Measurements from ENCODE around the gene RPS16. TPM values are rescaled to one million over a fixed set of nuclear protein-coding genes. Genes with fewer than 3 reads are reported as not detected.

Gene RPS16
- total RNA-seq, 1 experiment from 2014 or later: 66.0 TPM

DNA sequence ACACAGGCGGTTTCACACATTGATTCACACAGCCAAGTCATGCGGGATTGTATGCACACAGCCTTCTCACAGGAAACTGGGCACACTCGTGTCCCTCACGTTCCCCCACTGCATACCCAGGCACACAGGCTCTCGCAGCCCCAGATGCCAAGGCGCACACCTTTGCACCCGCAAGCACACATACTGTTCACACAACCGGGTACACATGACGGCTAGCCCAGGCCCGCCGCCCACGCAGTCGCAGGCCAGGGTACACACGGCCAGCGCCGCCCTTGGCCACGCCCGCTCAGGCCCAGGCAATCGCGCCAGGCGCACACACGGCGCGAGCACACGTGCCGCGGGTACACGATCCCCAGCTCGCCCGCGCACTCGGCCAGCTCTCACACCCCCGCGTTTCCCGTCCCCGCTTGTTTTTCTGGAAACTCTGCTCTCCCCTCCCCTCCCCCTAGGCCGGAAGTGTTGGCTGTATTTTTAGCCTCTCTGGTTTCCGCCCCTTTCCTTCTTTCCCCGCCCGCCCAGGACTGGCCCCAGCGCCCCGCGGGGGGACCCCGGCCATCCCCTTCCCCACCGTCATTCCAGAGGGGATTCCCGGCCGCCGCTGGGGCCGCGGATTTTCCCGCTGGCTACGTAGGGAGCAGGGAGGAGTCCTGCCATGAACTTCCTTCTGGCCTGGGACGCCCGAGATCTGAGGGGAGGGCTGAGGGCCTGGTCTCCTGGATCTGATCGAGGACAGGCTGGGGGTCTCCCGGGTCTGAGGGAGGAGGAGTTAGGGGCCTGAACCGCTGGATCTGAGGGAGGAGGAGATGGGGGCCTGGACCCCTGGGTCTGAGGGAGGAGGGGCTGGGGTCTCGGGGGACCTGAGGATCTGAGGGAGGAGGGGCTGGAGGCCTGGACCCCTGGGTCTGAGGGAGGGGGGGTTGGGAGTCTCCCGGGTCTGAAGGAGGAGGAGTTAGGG, 33.1 kb downstream of the RPS16 start:
- in situ Hi-C loops (cut with HindIII; ENCODE audit: low pct_unique_long_range_greater_than_20kb, low sequenced_read_pairs): no loop called here
- DNase-seq (ENCODE audit: low read depth, low spot score): peak; percentile 53

- in situ Hi-C loops (cut with HindIII; ENCODE audit: low pct_unique_long_range_greater_than_20kb, low sequenced_read_pairs): no loop called here
- no peak for DNase-seq (ENCODE audit: low read depth, low spot score)
Observed at GRCh38 chr19:39401549-39402345, 34.0 kb downstream of the RPS16 start.

- DNase-seq (ENCODE audit: low read depth, low spot score): no peak
- in situ Hi-C loops (cut with HindIII; ENCODE audit: low pct_unique_long_range_greater_than_20kb, low sequenced_read_pairs): no loop called here
Observed at GRCh38 chr19:39401070-39401548, 34.6 kb downstream of the RPS16 start.

GRCh38 chr19:39400061-39400460, 35.7 kb downstream of the RPS16 start:
- in situ Hi-C loops (cut with HindIII; ENCODE audit: low pct_unique_long_range_greater_than_20kb, low sequenced_read_pairs): no loop called here
- no peak for DNase-seq (ENCODE audit: low read depth, low spot score)

DNA sequence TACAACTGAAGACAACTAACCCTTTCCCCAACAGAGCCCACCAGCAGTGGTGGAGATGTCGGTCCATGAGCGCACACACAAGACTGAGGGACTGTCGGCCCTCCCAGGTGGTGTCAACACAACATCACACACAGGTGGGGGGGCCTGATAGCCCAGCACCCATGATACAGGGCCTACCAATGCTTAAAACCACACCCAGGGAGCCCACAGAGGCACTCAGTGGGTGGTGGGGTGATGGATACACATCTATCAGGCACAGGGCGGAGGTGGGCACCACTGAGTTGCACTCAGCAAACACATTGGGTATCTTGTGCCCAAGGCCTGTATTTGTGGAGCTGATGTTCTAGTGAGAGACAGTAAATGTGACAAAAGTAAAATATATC, 36.1 kb downstream of the RPS16 start:
- DNase-seq (ENCODE audit: low read depth, low spot score): no peak
- in situ Hi-C loops (cut with HindIII; ENCODE audit: low pct_unique_long_range_greater_than_20kb, low sequenced_read_pairs): no loop called here

DNA sequence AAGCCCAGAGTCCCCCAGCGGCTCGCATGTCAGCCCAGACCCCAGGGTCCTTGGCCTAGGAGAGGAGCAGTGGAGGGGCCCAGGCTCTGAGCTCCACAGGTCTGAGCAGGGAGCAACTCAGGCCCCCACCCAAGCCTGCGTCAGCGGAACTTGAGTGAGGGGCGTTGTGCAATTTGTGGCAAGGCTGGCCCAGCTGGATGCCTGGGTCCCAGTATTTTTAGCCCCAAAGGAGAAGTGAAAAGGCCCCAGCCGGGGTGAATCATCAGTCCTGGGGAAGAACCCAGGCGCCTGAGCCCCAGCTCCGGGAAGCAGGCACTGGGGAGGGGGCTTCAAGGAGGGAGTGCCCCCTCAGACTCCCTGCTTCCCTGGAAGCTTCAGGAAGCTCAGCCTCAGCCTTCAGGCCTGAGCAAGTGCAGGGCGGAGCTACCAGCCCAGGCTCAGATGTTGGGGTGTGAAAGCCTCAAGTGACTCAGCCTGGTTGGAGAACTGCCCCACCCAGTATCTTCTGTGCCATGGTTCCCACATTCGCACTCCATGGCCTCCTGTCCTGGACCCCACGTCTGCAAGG, 37.4 kb downstream of the RPS16 start:
- in situ Hi-C loops (cut with HindIII; ENCODE audit: low pct_unique_long_range_greater_than_20kb, low sequenced_read_pairs): no loop called here
- no peak for DNase-seq (ENCODE audit: low read depth, low spot score)

DNA sequence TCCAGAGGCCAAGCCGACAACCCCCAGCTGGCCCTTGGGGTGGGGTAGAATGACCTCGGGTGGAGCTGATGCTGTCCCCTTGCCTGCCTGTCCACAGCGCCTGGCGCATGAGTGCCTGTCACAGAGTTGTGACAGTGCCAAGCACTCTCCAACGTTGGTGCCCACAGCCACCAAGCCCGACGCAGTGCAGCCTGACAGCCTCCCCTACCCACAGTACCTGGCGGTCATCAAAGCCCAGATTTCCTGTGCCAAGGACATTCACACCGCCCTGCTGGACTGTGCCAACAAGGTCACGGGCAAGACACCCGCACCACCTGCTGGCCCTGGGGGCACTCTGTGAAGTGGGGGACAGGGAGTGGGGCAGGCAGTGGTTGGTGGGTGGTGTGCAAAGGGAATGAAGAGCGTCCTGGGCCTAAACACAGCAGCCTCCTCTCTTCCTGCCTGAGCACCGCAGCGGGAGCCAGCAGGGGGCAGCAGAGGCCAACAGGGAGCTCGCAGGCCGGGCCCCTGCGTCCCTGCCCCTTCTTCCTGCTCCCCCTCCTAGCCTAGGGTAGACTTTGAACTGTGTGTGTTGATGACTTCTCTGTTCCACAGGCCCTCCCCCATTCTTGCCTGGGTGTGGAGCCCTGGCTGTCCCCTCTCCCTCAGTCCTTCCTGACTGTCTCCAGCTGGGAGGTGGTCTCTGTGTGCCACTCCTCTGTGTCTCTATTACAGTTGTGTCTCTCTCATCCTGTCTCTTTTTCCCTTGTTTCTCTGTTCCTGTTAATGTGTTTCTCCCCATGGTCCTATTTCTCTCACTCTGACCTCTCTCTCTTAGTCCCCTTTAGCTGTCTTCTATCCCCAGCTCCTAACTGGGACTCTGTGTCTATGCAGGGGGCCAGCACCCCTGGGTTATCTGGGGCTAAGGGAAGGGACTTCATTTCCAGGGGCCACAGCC, 38.1 kb downstream of the RPS16 start:
- peak; percentile 81 for DNase-seq (ENCODE audit: low read depth, low spot score)
- in situ Hi-C loops (cut with HindIII; ENCODE audit: low pct_unique_long_range_greater_than_20kb, low sequenced_read_pairs): no loop called here

DNA sequence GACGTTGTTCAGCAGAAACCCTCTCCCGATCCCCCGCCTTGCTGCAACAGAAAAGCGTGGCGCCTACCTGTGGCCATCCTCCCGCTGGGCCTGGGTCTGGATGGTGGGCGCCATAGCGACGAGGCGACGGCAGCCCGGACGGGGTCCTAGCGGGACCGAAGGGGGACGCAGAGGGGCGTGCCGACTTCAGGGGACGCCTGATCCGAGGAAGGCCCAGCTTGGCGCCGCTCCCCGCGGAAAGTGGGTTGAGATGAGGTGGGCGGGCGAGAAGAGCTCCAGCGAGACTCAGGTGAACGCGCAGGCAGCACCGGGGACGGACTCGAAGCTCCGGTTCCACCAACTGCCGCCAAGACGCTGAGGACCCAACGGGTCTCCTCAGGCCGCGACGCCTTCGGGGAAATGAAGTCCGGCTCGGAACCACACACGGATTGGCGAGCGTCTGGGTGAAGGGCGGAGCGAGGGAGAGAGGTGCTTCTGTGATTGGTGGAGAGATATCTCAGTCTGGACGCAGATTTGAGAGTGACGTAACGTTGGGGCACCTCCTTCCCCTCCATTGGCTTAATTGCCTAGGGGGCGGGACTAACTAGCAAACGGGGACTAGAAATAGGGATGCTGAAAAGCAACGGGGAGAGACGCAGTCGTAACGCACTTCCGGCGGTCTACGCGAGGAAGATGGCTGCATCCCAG, 44.9 kb downstream of the RPS16 start, which contains the start of the genes MED29 and PAF1:
Gene MED29, plus strand, starts transcription at position 628 of the 687 bp plus-strand sequence. Its CDS starts 45 bp downstream, at position 673.
Gene PAF1, minus strand, starts transcription at position 356 of the 687 bp plus-strand sequence. Its CDS starts 242 bp downstream, at position 114.
- in situ Hi-C loops (cut with HindIII; ENCODE audit: low pct_unique_long_range_greater_than_20kb, low sequenced_read_pairs): no loop called here
- peak; percentile 100 for DNase-seq (ENCODE audit: low read depth, low spot score)

- DNase-seq (ENCODE audit: low read depth, low spot score): no peak
- in situ Hi-C loops (cut with HindIII; ENCODE audit: low pct_unique_long_range_greater_than_20kb, low sequenced_read_pairs): no loop called here
Observed at GRCh38 chr19:39390451-39390750, 45.3 kb downstream of the RPS16 start.

DNA sequence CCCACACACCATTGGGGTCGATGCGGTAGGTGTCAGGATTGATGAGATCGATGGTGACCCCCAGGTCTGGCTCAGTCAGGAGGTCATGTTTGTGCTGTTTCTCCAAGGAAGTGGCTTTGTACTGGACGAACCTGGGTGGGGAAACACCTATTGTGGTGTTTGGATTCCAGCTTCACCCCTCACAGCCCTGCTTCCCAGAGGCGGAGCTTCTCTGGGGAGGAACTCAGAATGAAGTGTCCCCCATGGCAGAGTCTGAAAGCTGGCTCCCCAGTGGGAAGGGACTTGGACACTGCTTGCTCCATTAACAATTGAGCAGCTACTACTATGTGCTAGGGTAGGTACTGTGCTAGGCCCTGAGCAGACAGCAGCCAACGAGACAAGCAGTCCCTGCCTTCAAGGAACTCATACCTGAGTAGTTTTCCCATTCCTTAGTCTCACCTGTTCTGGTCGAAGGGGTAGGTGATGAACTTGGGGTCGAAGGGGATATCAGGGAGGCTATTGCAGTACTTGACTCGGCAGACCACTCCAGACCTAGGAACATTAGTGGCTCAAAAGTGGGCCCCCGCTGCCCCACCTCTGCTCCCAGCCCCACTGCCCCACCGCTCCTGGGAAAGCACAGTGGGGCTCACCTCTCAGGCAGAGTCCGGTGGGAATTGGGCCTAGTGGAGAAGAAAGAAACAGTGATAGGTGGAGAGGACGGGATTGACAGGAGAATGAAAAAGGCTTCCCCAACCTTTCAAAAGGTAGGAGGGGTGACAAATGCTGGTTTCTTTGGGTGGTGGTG, 45.9 kb downstream of the RPS16 start:
- in situ Hi-C loops (cut with HindIII; ENCODE audit: low pct_unique_long_range_greater_than_20kb, low sequenced_read_pairs): no loop called here
- DNase-seq (ENCODE audit: low read depth, low spot score): no peak

DNA sequence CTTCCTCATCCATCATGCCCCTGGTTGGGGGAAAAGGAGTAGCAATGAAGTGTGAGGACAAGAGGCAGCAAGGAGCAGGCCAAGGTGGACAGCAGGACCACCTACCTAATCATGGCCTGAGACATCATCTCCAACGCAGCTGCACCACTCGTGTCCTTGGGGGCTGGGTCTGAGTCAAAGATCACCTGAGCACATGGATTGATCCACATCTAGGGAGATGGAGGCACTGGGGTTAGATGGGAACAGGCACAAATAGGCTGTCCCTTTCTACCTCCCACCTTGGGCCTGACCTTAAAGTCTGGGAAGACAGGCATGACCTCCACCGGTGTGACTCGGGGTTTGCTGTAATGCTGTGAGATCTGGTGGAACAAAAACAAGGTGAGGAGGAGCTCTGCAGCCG, 47.1 kb downstream of the RPS16 start:
- no peak for DNase-seq (ENCODE audit: low read depth, low spot score)
- in situ Hi-C loops (cut with HindIII; ENCODE audit: low pct_unique_long_range_greater_than_20kb, low sequenced_read_pairs): no loop called here

DNA sequence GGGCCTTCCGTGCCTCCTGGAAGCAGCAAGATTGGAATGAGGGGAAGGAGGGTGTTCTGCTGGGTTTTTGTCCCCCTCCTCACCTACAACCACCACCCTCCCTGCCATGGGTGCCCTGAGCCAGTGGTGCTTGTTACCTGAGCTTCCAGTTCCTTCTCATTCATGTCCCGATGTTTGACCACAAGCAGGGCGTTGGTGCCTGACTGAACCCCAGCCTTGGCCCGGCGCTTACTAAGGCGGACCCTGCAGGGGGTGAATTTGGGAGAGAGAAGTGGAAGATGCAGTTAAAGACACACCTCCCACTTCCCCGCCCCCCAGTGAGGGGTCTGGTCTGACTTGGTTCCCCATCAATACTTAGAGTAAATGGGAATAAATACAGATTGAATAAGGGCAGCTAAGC, 49.2 kb downstream of the RPS16 start:
- DNase-seq (ENCODE audit: low read depth, low spot score): no peak
- in situ Hi-C loops (cut with HindIII; ENCODE audit: low pct_unique_long_range_greater_than_20kb, low sequenced_read_pairs): no loop called here

DNA sequence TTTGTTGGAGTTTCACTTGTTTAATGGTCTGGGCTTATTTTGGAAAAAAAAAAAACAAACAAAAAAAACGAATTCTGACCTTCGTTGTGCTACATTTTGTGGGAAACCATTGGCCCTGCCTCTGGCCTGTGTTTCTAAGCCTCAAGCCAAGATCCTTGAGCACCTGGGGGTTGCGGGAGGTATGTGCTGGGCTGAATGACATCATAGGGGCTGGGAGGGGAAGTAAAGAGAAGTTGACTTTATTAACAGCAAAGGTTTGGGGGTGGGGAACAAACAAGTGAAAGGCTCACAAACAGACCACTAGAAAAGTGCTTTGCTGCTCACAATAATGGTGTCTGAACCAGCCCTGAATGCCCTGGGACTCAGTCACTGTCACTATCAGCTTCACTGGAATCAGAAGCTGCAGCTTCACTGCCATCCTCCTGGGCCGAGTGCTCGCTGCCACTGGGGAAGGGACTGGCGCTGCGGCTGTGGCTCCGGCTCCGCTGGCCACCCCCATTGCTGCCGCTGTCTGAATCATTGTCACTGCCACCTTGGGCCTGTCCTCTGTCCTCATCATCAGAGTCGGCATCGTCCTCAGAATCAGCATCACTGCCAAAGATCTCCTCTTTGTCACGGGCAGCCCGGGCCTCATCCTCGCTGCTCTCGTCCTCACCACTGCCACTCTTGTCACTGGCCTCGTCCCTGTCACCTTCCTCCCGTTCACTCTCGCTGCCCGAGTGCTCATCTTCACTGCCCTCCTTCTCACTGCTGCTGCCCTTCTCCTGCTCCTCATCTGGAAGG, 49.9 kb downstream of the RPS16 start:
- DNase-seq (ENCODE audit: low read depth, low spot score): no peak
- in situ Hi-C loops (cut with HindIII; ENCODE audit: low pct_unique_long_range_greater_than_20kb, low sequenced_read_pairs): no loop called here

DNA sequence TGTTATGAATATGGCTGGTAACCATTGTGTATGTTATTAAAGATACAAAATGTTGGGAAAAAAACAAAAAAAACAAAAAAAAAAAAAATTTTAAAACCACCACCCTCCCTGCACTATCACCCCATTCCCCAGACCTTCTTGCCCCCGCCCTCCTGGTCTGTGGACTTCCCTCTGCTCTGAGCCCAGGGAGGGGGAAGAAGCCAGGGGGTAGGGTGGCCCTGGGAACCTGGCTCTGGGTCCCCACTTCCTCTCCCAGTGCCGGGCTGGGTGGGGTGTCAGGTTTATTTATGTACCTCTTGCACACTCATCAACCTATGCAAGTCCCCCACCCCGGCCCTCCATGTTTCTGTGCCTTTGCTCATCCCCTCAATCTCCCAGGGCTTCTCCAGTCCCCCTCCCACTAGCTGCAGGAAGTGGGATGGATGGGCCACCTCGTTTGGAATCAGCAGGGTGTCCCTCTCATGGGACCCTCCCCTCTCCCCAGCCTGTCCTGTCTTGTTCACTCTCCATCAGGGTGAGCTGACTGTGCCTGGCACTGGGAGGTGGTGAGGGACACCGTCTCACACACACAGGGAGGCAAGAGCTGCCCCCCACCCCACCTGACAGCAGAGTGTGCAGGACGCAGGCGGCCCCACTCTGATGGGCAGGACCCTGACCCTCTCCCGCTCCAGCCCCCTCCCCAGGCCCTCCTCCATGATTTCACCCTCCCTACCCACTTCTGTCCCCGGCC, 50.7 kb downstream of the RPS16 start:
- in situ Hi-C loops (cut with HindIII; ENCODE audit: low pct_unique_long_range_greater_than_20kb, low sequenced_read_pairs): no loop called here
- no peak for DNase-seq (ENCODE audit: low read depth, low spot score)
